Measurements from ENCODE around the gene AP2A2.

The AP2A2 gene

GRCh38 chr11:1003159-1003558 is 77.5 kb downstream of the AP2A2 start (continued):
- TF ChIP-seq ZNF518A (tag by site-specific recombination; conservative IDR thresholded peaks at IDR 0.05; ENCODE audit: low read depth) (no peak), ZBTB1 (tag by site-specific recombination; IDR thresholded peaks at IDR 0.05) (no peak), ZSCAN23 (tag by site-specific recombination; IDR thresholded peaks at IDR 0.05) (no peak), ZNF544 (tag by site-specific recombination; IDR thresholded peaks at IDR 0.05) (no peak), ZNF239 (tag by site-specific recombination; IDR thresholded peaks at IDR 0.05) (no peak), ZNF660 (tag by site-specific recombination; IDR thresholded peaks at IDR 0.05) (no peak), ZNF600 (tag by site-specific recombination; IDR thresholded peaks at IDR 0.05) (no peak), INSM2 (tag by site-specific recombination; IDR thresholded peaks at IDR 0.05) (no peak), ZNF324 (tag by site-specific recombination; IDR thresholded peaks at IDR 0.05) (no peak), ZNF623 (tag by site-specific recombination; IDR thresholded peaks at IDR 0.05) (no peak)

GRCh38 chr11:1005928-1006327 is 80.3 kb downstream of the AP2A2 start:
- ChIA-PET POLR2A (no interaction called here), CTCF (no interaction called here)
- TF ChIP-seq KLF1 (tag by site-specific recombination; IDR thresholded peaks at IDR 0.05): no peak
- no peak for TF ChIP-seq ZBTB8A (tag by site-specific recombination; IDR thresholded peaks at IDR 0.05)
- TF ChIP-seq KLF8 (tag by site-specific recombination; IDR thresholded peaks at IDR 0.05): no peak
- no peak for TF ChIP-seq ZNF366 (tag by site-specific recombination; conservative IDR thresholded peaks at IDR 0.05)
- Histone ChIP-seq H3K4me3 (ENCODE audit: low read depth, low read length) (no peak overlapping the region), H3K27ac (ENCODE audit: extremely low read depth, low read depth, low read length) (no peak overlapping the region), H3K9me3 (ENCODE audit: control insufficient read depth, insufficient read depth, low read depth, low read length) (no peaks in the 10 kb centered on the region), H3K4me1 (ENCODE audit: control insufficient read depth, insufficient read depth, low read length) (no peaks in the 10 kb centered on the region), H3K36me3 (ENCODE audit: control insufficient read depth in 2 of 2, insufficient read depth in 1 of 2, low read length in 2 of 2) (peaks cover 3 to 99% of the 10 kb centered on the region in 2 experiments; a peak in 2 of 3 replicates)

GRCh38 chr11:1006762-1007161 is 81.1 kb downstream of the AP2A2 start:
- CTCF ChIA-PET: no interaction called here
- TF ChIP-seq ZNF148 (tag by site-specific recombination; IDR thresholded peaks at IDR 0.05; ENCODE audit: borderline replicate concordance): no peak
- H3K9me3 ChIP-seq (ENCODE audit: control insufficient read depth, insufficient read depth, low read depth, low read length): no peaks in the 10 kb centered on the region
- H3K36me3 ChIP-seq (ENCODE audit: control insufficient read depth in 2 of 2, insufficient read depth in 1 of 2, low read length in 2 of 2): peaks cover 3 to 99% of the 10 kb centered on the region in 2 experiments; a peak in 2 of 3 replicates
- no peak overlapping the region for H3K27ac ChIP-seq (ENCODE audit: extremely low read depth, low read depth, low read length)
- H3K4me1 ChIP-seq (ENCODE audit: control insufficient read depth, insufficient read depth, low read length): no peaks in the 10 kb centered on the region
- no peak overlapping the region for H3K4me3 ChIP-seq (ENCODE audit: low read depth, low read length)
- POLR2A ChIA-PET: no interaction called here
